Measurements from ENCODE around the gene ACTR3C.

Gene ACTR3C

DNA sequence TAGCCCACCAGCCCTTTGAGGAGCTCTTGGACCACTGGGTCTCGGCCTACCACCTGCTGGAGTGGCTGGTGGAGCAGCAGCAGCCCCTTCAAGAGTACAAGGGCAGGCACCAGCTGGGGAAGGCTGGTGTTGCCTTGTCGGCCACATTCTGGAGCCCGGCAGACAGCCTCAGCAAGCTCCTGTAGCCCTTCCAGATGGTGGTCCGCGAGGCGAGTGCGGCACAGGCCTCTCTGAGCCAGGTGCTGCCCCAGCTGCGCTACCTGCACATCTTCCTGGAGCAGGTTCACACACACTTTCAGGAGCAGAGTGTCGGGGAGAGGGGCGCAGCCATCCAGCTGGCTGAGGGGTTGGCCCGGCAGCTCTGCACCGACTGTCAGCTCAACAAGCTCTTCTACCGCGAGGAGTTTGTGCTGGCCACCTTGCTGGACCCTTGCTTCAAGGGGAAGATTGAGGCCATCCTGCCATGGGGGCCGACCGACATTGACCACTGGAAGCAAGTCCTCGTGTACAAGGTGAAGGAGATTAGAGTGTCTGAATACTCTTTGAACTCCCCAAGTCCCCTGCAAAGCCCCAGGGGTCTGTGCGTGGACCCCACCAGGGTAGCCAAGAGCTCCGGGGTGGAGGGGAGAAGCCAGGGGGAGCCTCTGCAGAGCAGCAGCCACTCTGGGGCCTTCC, 7.0 kb upstream of the ACTR3C start:
- CTCF ChIA-PET, result no interaction called here
- no peak for DNase-seq (ENCODE audit: extremely low spot score)
- TF ChIP-seq ARNT (IDR thresholded peaks at IDR 0.05) (no peak), BHLHE40 (IDR thresholded peaks at IDR 0.05; ENCODE audit: borderline replicate concordance) (no peak), FOXK2 (IDR thresholded peaks at IDR 0.05) (no peak), HDGF (IDR thresholded peaks at IDR 0.05; ENCODE audit: borderline replicate concordance) (no peak), SUZ12 (IDR thresholded peaks at IDR 0.05) (no peak), FOXM1 (IDR thresholded peaks at IDR 0.05; ENCODE audit: borderline replicate concordance) (no peak), SP1 (IDR thresholded peaks at IDR 0.05) (no peak), ELF4 (IDR thresholded peaks at IDR 0.05) (no peak), TARDBP (IDR thresholded peaks at IDR 0.05) (no peak), LEF1 (IDR thresholded peaks at IDR 0.05; ENCODE audit: borderline replicate concordance) (no peak)
- POLR2A ChIA-PET, result no interaction called here

- TF ChIP-seq FOXM1 (IDR thresholded peaks at IDR 0.05; ENCODE audit: borderline replicate concordance) (no peak), ELF4 (IDR thresholded peaks at IDR 0.05) (no peak), SP1 (IDR thresholded peaks at IDR 0.05) (no peak)
- DNase-seq (ENCODE audit: extremely low spot score), result no peak
- ChIA-PET POLR2A (no interaction called here), CTCF (no interaction called here)
These were observed 6.2 kb upstream of the ACTR3C start for GRCh38 chr7:150329331-150330120.

GRCh38 chr7:150327308-150327707, 4.0 kb upstream of the ACTR3C start:
- no peak for TF ChIP-seq L3MBTL2 (conservative IDR thresholded peaks at IDR 0.05)
- no peak for TF ChIP-seq SP1 (IDR thresholded peaks at IDR 0.05)
- TF ChIP-seq ZNF384 (IDR thresholded peaks at IDR 0.05), result no peak
- no peak for TF ChIP-seq FOXA1 (IDR thresholded peaks at IDR 0.05)
- TF ChIP-seq BHLHE40 (IDR thresholded peaks at IDR 0.05; ENCODE audit: borderline replicate concordance), result no peak
- TF ChIP-seq ARNT (IDR thresholded peaks at IDR 0.05), result no peak
- TF ChIP-seq, protein P1, sequence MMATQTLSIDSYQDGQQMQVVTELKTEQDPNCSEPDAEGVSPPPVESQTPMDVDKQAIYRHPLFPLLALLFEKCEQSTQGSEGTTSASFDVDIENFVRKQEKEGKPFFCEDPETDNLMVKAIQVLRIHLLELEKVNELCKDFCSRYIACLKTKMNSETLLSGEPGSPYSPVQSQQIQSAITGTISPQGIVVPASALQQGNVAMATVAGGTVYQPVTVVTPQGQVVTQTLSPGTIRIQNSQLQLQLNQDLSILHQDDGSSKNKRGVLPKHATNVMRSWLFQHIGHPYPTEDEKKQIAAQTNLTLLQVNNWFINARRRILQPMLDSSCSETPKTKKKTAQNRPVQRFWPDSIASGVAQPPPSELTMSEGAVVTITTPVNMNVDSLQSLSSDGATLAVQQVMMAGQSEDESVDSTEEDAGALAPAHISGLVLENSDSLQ (IDR thresholded peaks at IDR 0.05), result no peak
- no peak for TF ChIP-seq ELF4 (IDR thresholded peaks at IDR 0.05)
- TF ChIP-seq FOXM1 (IDR thresholded peaks at IDR 0.05; ENCODE audit: borderline replicate concordance), result no peak
- no peak for TF ChIP-seq FOXK2 (IDR thresholded peaks at IDR 0.05)
- no peak for TF ChIP-seq CTBP1 (IDR thresholded peaks at IDR 0.05; ENCODE audit: borderline replicate concordance)
- TF ChIP-seq TARDBP (IDR thresholded peaks at IDR 0.05), result no peak
- TF ChIP-seq LEF1 (IDR thresholded peaks at IDR 0.05; ENCODE audit: borderline replicate concordance), result no peak
- TF ChIP-seq NFRKB (IDR thresholded peaks at IDR 0.05), result no peak
- TF ChIP-seq HDGF (IDR thresholded peaks at IDR 0.05; ENCODE audit: borderline replicate concordance), result no peak
- no peak for TF ChIP-seq SUZ12 (IDR thresholded peaks at IDR 0.05)
- no peak for DNase-seq (ENCODE audit: extremely low spot score)
- ChIA-PET POLR2A (no interaction called here), CTCF (no interaction called here)

DNA sequence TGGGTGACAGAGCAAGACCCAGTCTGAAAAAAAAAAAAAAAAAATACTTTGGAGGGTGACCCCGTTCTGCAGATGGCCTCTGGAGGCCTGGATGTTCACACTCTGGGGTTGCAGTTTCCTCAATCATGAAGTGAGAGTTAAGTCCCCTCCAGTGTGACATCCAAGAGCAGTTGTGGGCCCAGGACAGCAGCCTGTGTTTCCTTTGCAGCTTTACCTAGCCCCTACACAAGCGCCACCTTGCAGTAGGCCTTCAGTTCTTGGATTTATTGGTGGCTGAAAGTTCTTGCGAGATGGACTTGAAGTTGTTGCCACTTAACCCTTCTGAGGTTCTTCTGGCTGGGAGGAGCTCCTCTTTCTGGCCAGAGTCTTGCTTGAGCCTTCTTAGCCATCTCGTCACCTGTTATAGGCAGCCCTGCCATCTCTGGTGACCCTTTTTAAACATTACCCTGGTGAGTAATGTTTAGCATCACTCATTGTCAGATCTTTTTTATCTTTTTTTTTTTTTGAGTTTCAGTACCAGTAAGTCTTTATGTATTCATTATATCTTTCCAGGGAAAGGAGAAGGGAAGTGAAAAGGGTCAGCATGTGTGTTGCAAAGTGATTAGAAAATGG, 3.4 kb upstream of the ACTR3C start:
- TF ChIP-seq BHLHE40 (IDR thresholded peaks at IDR 0.05; ENCODE audit: borderline replicate concordance), result no peak
- TF ChIP-seq TARDBP (IDR thresholded peaks at IDR 0.05), result no peak
- no peak for TF ChIP-seq ZNF384 (IDR thresholded peaks at IDR 0.05)
- TF ChIP-seq, protein P1 (IDR thresholded peaks at IDR 0.05), result no peak
- no peak for TF ChIP-seq HDGF (IDR thresholded peaks at IDR 0.05; ENCODE audit: borderline replicate concordance)
- no peak for TF ChIP-seq FOXK2 (IDR thresholded peaks at IDR 0.05)
- TF ChIP-seq SUZ12 (IDR thresholded peaks at IDR 0.05), result no peak
- no peak for TF ChIP-seq FOXM1 (IDR thresholded peaks at IDR 0.05; ENCODE audit: borderline replicate concordance)
- no peak for TF ChIP-seq CTBP1 (IDR thresholded peaks at IDR 0.05; ENCODE audit: borderline replicate concordance)
- no peak for TF ChIP-seq SP1 (IDR thresholded peaks at IDR 0.05)
- no peak for TF ChIP-seq FOXA1 (IDR thresholded peaks at IDR 0.05)
- no peak for TF ChIP-seq ARNT (IDR thresholded peaks at IDR 0.05)
- TF ChIP-seq L3MBTL2 (conservative IDR thresholded peaks at IDR 0.05), result no peak
- no peak for TF ChIP-seq LEF1 (IDR thresholded peaks at IDR 0.05; ENCODE audit: borderline replicate concordance)
- no peak for TF ChIP-seq ELF4 (IDR thresholded peaks at IDR 0.05)
- no peak for TF ChIP-seq NFRKB (IDR thresholded peaks at IDR 0.05)
- ChIA-PET POLR2A (no interaction called here), CTCF (no interaction called here)
- no peak for DNase-seq (ENCODE audit: extremely low spot score)

GRCh38 chr7:150325901-150326300, 2.6 kb upstream of the ACTR3C start:
- TF ChIP-seq NFRKB (IDR thresholded peaks at IDR 0.05), result no peak
- no peak for TF ChIP-seq SUZ12 (IDR thresholded peaks at IDR 0.05)
- no peak for TF ChIP-seq TARDBP (IDR thresholded peaks at IDR 0.05)
- no peak for TF ChIP-seq ARNT (IDR thresholded peaks at IDR 0.05)
- no peak for TF ChIP-seq SP1 (IDR thresholded peaks at IDR 0.05)
- TF ChIP-seq HDGF (IDR thresholded peaks at IDR 0.05; ENCODE audit: borderline replicate concordance), result no peak
- TF ChIP-seq ZNF384 (IDR thresholded peaks at IDR 0.05), result no peak
- no peak for TF ChIP-seq CTBP1 (IDR thresholded peaks at IDR 0.05; ENCODE audit: borderline replicate concordance)
- TF ChIP-seq L3MBTL2 (conservative IDR thresholded peaks at IDR 0.05), result no peak
- no peak for DNase-seq (ENCODE audit: extremely low spot score)
- ChIA-PET CTCF (no interaction called here), POLR2A (no interaction called here)

GRCh38 chr7:150325110-150325611, 1.8 kb upstream of the ACTR3C start:
- ChIA-PET POLR2A (no interaction called here), CTCF (no interaction called here)
- TF ChIP-seq FOXK2 (IDR thresholded peaks at IDR 0.05), result no peak
- TF ChIP-seq SP1 (IDR thresholded peaks at IDR 0.05), result no peak
- TF ChIP-seq LEF1 (IDR thresholded peaks at IDR 0.05; ENCODE audit: borderline replicate concordance), result no peak
- TF ChIP-seq ARNT (IDR thresholded peaks at IDR 0.05), result no peak
- no peak for TF ChIP-seq FOXA1 (IDR thresholded peaks at IDR 0.05)
- no peak for DNase-seq (ENCODE audit: extremely low spot score)
